Activated CD8-positive, alpha-beta T cell treated with anti-CD3 and anti-CD28 coated beads for 36 hours (primary cell): ENCODE measurements around the gene POLL. TPM values are rescaled to one million over a fixed set of nuclear protein-coding genes. Genes with fewer than 3 reads are reported as not detected.

Experiments used
- ATAC-seq: fragments of 200-7000 bp; cut with Tn5 transposase; one replicate; pipeline ENCODE4 v1.10.0; 2021; ENCODE audit warnings: mild to moderate bottlenecking, moderate library complexity
- CTCF ChIA-PET: fragments of 350-600 bp; sonication (Branson Sonifier 250); formaldehyde crosslinking; loops from one replicate; lab custom pipeline; 2021; ENCODE audit warnings: antibody characterized with exemption; lab: Charles Lee
- POLR2A ChIA-PET: fragments of 350-600 bp; sonication (Branson Sonifier 250); formaldehyde crosslinking; loops from one replicate; lab custom pipeline; 2021; ENCODE audit warnings: antibody characterized with exemption; lab: Charles Lee
- DNase-seq: peaks from one replicate; pipeline ENCODE4 v3.0.0-alpha.2; 2020
- H3K27ac Mint-ChIP-seq: one replicate; pipeline ENCODE4 v1.8.0; 2021; ENCODE audit warnings: mild to moderate bottlenecking, mixed read lengths
- H3K27me3 Mint-ChIP-seq: one replicate; pipeline ENCODE4 v1.8.0; 2021; ENCODE audit warnings: mixed read lengths
- H3K36me3 Mint-ChIP-seq: one replicate; pipeline ENCODE4 v1.8.0; 2021; ENCODE audit warnings: low read depth, mixed read lengths
- H3K4me1 Mint-ChIP-seq: one replicate; pipeline ENCODE4 v1.8.0; 2021; ENCODE audit warnings: low read depth, mixed read lengths
- H3K4me3 Mint-ChIP-seq: one replicate; pipeline ENCODE4 v1.8.0; 2021; ENCODE audit warnings: mild to moderate bottlenecking, moderate library complexity, mixed read lengths
- H3K9me3 Mint-ChIP-seq: one replicate; pipeline ENCODE4 v1.8.0; 2021; ENCODE audit warnings: mixed read lengths
- intact Hi-C: fragments of 100-400 bp; cut with micrococcal nuclease; formaldehyde crosslinking; loops from one replicate; pipeline ENCODE4 v1.10.0; 2022
- total RNA-seq, 2 experiments: library from RNA; stranded (reverse); gene quantifications; one replicate each; pipeline ENCODE4 v1.2.3, GENCODE V29; 2021
- TF ChIP-seq, protein P1 (sequence below): fragments of 200-600 bp; IDR thresholded peaks from one replicate; pipeline ENCODE4 v1.8.0; 2022; ENCODE audit warnings: antibody characterized with exemption, mild to moderate bottlenecking

POLL gene
- total RNA-seq, 2 experiments from 2014 or later, result 32.2 to 33.8 TPM

DNA sequence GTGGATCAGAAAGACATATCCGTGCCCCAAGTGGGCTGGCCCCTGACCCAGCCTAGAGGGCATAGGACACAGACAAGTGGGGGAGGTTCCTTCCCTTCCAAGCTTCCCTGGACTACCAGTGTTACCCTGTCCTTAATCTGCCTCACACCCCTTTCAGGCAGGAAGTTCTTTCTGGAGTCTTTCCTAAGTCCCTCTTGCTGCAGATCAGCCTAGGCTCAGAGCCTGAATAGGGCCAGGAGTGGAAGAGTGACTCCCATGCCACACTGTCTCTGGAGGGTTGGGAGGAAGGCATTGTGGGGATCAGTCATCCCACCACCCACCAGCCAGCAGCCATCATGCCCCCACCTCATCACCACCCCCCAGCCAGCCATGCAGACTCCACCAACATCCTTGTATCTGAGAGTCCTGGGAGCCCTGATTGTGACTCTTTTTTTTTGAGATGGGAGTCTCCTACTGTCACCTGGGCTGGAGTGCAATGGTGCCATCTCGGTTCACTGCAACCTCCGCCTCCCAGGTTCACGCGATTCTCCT, 22.6 kb downstream of the POLL start:
- H3K27me3 Mint-ChIP-seq, result peaks cover 55% of the 10 kb centered on the region
- DNase-seq (no peak), ATAC-seq (no peak)
- no peaks in the 10 kb centered on the region for H3K36me3 Mint-ChIP-seq
- no peaks in the 10 kb centered on the region for H3K9me3 Mint-ChIP-seq
- POLR2A ChIA-PET, result interaction anchor here (1.9 kb wide), 1 partner anchor 10 kb away, joined by 4 read pairs; no protein-coding TSS in a partner anchor
- no peak overlapping the region for H3K27ac Mint-ChIP-seq
- no peak overlapping the region for H3K4me3 Mint-ChIP-seq
- TF ChIP-seq, protein P1, sequence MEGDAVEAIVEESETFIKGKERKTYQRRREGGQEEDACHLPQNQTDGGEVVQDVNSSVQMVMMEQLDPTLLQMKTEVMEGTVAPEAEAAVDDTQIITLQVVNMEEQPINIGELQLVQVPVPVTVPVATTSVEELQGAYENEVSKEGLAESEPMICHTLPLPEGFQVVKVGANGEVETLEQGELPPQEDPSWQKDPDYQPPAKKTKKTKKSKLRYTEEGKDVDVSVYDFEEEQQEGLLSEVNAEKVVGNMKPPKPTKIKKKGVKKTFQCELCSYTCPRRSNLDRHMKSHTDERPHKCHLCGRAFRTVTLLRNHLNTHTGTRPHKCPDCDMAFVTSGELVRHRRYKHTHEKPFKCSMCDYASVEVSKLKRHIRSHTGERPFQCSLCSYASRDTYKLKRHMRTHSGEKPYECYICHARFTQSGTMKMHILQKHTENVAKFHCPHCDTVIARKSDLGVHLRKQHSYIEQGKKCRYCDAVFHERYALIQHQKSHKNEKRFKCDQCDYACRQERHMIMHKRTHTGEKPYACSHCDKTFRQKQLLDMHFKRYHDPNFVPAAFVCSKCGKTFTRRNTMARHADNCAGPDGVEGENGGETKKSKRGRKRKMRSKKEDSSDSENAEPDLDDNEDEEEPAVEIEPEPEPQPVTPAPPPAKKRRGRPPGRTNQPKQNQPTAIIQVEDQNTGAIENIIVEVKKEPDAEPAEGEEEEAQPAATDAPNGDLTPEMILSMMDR, result no peak
- peaks cover 11% of the 10 kb centered on the region for H3K4me1 Mint-ChIP-seq
- intact Hi-C loops, result loop anchor here (5.0 kb wide), 1 partner anchor 273 kb away; no protein-coding TSS in a partner anchor
- CTCF ChIA-PET, result no interaction called here

DNA sequence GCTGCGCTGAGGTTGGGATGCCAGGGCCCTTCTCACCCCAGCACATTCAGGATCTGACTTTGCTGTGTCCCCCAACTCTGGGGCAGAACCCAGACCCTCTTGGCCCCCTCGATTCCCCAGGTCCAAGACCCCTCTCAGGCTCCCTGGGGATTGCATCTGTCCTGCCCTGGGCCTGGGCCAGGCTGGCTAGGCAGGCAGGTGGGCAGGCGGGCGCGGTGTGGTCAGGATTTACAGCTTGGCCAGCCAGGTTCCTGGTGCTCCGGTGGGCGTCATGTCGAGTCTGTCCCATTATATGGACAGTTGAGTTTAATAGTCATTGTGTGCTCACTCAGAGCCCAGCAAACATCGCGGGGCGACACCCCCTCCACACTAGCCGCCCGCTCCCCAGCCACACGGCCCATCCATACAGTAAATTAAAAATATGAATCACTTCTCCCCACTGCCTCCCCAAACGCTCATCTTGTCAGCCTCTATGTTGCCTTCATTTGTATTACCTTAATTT, 23.5 kb downstream of the POLL start:
- no peaks in the 10 kb centered on the region for H3K36me3 Mint-ChIP-seq
- ATAC-seq (no peak), DNase-seq (no peak)
- H3K27ac Mint-ChIP-seq, result no peak overlapping the region
- intact Hi-C loops, result no loop called here
- no peak overlapping the region for H3K4me3 Mint-ChIP-seq
- CTCF ChIA-PET, result no interaction called here
- H3K27me3 Mint-ChIP-seq, result peaks cover 52% of the 10 kb centered on the region
- H3K4me1 Mint-ChIP-seq, result peaks cover 10% of the 10 kb centered on the region
- TF ChIP-seq, protein P1, result no peak
- no peaks in the 10 kb centered on the region for H3K9me3 Mint-ChIP-seq
- POLR2A ChIA-PET, result interaction anchor here (1.9 kb wide), 1 partner anchor 11 kb away, joined by 4 read pairs; no protein-coding TSS in a partner anchor

DNA sequence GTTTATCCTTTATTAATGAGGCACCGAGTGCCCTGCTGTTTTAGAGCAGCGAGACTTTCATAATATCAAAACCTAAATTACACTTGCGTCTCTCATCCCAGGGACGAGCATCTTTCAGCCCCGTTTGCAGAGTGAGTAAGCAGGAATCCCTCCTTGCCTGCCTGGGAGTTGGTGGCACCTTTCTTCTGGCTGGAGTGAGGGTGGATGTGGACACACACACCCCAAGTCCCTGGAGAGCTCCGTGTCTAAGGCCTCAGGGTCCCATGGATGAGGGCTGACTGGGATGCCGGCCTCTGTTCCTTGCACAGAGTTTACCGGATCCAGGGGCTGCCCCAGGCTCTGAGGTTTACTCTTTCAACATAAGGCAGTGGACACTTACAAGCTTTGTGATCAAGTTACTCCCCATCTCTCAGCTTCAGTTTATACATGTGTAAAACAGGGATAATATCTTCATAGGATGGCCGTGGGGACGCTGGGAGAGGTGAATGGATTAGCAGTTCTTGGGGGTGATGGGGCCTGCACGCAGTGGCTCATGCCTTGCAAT, 24.5 kb downstream of the POLL start:
- Mint-ChIP-seq H3K27me3 (peaks cover 45% of the 10 kb centered on the region), H3K27ac (no peak overlapping the region), H3K4me3 (no peak overlapping the region), H3K4me1 (peaks cover 10% of the 10 kb centered on the region), H3K36me3 (no peaks in the 10 kb centered on the region), H3K9me3 (no peaks in the 10 kb centered on the region)
- intact Hi-C loops, result no loop called here
- DNase-seq (no peak), ATAC-seq (no peak)
- ChIA-PET CTCF (no interaction called here), POLR2A (no interaction called here)
- TF ChIP-seq, protein P1, result no peak

DNA sequence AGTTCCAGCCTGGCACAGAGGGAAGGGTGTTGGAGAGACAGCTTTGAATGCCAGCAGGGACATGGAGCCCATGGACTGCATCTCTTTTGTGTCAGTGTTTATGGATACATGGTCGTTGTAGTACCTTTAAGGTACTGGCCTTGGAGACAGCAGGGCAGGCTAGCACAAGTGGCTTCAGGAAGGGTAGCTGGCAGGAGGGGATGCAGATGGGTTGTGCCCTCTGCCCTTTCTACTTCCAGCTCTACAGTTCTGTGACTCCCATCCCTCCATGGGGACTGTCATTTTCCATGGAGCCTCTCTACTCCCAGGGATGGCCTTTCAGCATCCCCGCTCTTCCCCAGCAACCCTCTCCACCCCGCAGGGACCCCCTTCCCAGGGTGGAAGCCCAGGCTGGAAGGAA, 25.1 kb downstream of the POLL start:
- intact Hi-C loops, result no loop called here
- Mint-ChIP-seq H3K9me3 (no peaks in the 10 kb centered on the region), H3K36me3 (no peaks in the 10 kb centered on the region), H3K27me3 (peaks cover 40% of the 10 kb centered on the region), H3K27ac (no peak overlapping the region), H3K4me3 (no peak overlapping the region), H3K4me1 (peaks cover 14% of the 10 kb centered on the region)
- ChIA-PET POLR2A (no interaction called here), CTCF (no interaction called here)
- ATAC-seq, result no peak
- TF ChIP-seq, protein P1, result no peak
- DNase-seq, result no peak

DNA sequence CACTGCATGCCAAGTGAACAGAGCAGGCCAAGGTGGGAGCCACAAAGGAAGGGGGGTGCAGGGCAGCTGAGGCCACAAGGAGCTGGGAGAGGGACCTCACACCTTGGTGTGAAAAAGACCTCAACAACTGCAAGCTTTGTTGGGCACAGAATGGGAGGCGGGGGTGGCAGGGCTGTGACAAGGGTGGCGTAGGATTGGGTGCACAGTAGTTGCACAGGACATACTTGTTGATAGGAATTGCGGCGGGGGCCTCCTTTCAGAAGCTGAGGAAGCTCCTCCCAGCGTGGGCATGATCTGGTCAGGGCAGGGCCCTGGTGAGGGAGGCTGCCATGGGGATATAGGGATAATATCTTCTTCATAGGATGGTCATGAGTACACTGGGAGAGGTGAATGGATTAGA, 25.8 kb downstream of the POLL start:
- H3K27me3 Mint-ChIP-seq, result peaks cover 33% of the 10 kb centered on the region
- TF ChIP-seq, protein P1, result no peak
- H3K36me3 Mint-ChIP-seq, result no peaks in the 10 kb centered on the region
- ATAC-seq (no peak), DNase-seq (no peak)
- intact Hi-C loops, result no loop called here
- no peak overlapping the region for H3K4me3 Mint-ChIP-seq
- ChIA-PET CTCF (interaction anchor here (1.6 kb wide), 1 partner anchor 346 kb away, joined by 3 read pairs; no protein-coding TSS in a partner anchor), POLR2A (no interaction called here)
- no peak overlapping the region for H3K27ac Mint-ChIP-seq
- no peaks in the 10 kb centered on the region for H3K9me3 Mint-ChIP-seq
- peaks cover 15% of the 10 kb centered on the region for H3K4me1 Mint-ChIP-seq
